PFSK-1 (cell line): ENCODE results near the gene SLC19A2.

Experiments used
- POLR2AphosphoS5 ChIP-seq: IDR thresholded peaks from 2 replicates; pipeline ENCODE4 v1.6.1; 2012; ENCODE audit warnings: low read depth, mild to moderate bottlenecking, control low read depth, low read length, moderate library complexity
- TAF1 ChIP-seq: IDR thresholded peaks from 2 replicates; pipeline ENCODE4 v1.6.1; 2012; ENCODE audit warnings: low read length, control low read depth, borderline replicate concordance; ENCODE audit not compliant: insufficient read depth
- TF ChIP-seq, protein P1 (sequence below), 2 experiments: IDR thresholded peaks; 2 replicates each; pipeline versions ENCODE4 v1.6.1 to v1.8.0; 2011 to 2012; ENCODE audit warnings: low read depth in 2 of 2, low read length in 2 of 2, control low read depth in 1 of 2, inconsistent platforms in 1 of 2, mild to moderate bottlenecking in 1 of 2, moderate library complexity in 1 of 2; ENCODE audit not compliant: insufficient read depth in 1 of 2

DNA sequence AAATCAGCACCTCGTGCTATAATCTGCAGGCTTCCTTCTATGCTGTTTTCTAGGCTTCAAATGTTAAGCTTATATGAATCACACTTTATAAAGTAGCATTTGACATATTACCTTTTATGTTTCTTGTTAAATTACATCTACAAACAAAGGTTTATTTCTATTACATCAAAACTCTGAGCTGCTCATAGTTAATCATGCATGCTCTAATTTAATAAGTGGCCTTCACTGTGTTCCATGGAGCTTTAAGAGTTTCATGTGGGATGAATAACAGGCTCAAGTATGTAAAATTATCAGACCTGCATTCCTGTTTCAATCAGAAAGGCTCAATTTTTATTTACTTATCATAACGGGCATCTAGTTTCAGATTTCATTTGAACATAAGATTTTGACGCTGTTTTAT lies 13.0 kb downstream of the SLC19A2 start:
- TF ChIP-seq TAF1 = no peak
- no peak for TF ChIP-seq POLR2AphosphoS5
- TF ChIP-seq, protein P1, sequence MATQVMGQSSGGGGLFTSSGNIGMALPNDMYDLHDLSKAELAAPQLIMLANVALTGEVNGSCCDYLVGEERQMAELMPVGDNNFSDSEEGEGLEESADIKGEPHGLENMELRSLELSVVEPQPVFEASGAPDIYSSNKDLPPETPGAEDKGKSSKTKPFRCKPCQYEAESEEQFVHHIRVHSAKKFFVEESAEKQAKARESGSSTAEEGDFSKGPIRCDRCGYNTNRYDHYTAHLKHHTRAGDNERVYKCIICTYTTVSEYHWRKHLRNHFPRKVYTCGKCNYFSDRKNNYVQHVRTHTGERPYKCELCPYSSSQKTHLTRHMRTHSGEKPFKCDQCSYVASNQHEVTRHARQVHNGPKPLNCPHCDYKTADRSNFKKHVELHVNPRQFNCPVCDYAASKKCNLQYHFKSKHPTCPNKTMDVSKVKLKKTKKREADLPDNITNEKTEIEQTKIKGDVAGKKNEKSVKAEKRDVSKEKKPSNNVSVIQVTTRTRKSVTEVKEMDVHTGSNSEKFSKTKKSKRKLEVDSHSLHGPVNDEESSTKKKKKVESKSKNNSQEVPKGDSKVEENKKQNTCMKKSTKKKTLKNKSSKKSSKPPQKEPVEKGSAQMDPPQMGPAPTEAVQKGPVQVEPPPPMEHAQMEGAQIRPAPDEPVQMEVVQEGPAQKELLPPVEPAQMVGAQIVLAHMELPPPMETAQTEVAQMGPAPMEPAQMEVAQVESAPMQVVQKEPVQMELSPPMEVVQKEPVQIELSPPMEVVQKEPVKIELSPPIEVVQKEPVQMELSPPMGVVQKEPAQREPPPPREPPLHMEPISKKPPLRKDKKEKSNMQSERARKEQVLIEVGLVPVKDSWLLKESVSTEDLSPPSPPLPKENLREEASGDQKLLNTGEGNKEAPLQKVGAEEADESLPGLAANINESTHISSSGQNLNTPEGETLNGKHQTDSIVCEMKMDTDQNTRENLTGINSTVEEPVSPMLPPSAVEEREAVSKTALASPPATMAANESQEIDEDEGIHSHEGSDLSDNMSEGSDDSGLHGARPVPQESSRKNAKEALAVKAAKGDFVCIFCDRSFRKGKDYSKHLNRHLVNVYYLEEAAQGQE (IDR thresholded peaks at IDR 0.05; ENCODE audit: insufficient read depth in 1 of 2, low read depth in 2 of 2, low read length in 2 of 2) = no peak
